M059J (cell line): Measurements from ENCODE around the gene KCTD10. TPM values are rescaled to one million over a fixed set of nuclear protein-coding genes. Genes with fewer than 3 reads are reported as not detected.
"Not testable (repeated sequence)": the region's sequence is repeated elsewhere in the genome, so short reads cannot be mapped to it uniquely, and the experiment has no call there.

Experiments used
- DNase-seq: peaks from one replicate; pipeline ENCODE4 v3.0.0-alpha.2; 2012; ENCODE audit warnings: low read depth
- total RNA-seq: library from RNA; depleted of rRNA; stranded (reverse); fragments of >200 nt; shearing (Covaris generic); gene quantifications from 2 replicates; pipeline ENCODE4 v1.2.3, GENCODE V29; 2014; rRNA removed

The KCTD10 gene
- total RNA-seq, 1 experiment from 2014 or later = 37.9 TPM

DNA sequence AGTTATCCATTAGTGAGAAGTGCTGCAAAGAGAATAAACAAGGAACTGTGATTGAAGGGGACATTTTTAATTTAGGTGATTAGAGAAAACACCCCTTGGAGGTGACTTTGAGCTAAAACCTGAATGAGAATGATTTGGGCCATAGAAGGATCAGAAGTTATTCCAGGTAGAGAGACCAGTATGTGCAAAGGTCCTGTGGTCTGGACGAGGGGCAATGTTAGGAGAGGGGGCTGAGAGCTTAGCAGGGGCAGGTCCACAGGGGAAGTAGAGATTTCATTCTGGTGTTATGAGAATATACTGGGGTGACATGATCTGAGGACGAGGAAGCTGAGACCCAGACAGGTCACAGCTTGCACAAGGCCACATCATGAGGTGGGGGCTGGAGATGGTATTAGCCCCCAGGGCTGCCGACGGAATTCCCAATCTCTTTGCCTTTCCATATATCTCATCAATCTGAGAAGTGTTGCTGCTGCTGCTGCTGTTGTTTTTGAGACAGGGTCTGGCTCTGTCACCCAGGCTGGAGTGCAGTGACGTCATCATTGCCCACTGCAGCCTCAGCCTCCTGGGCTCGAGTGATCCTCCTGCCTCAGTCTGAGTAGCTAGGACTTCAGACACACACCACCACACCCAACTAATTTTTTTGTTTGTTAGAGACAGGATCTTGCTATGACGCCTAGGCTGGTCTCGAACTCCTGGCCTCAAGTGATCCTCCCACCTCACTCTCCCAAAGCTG, 55.6 kb downstream of the KCTD10 start:
- no peak for DNase-seq

DNA sequence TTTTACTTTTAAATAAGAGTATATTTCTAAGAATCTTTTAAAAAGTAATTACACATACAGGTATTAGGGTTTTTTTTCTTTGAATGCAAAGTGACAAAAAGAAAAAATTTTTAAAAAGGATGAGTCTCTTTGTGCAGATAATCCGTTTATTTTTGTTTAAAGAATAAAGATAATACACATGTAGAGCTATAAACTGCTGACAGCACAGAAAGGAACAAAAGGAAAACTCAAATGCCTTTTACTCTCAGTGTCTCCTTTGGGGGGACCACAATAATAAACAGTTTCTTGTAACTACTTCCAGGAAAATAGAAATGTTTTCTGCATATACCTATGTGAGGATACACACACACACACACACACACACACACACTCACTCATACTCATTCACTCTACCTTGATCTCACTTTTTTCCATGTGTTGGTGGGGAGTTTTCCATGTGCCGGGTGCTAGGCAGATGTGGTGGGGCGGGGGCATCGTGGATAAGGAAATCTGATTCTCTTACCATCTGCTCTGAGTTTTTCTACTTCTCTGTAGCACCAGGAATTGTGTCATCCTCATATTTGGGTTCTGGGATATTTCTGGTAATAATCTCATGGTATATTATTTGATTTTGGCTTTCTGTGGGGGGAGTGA, 58.1 kb downstream of the KCTD10 start:
- no peak for DNase-seq

DNA sequence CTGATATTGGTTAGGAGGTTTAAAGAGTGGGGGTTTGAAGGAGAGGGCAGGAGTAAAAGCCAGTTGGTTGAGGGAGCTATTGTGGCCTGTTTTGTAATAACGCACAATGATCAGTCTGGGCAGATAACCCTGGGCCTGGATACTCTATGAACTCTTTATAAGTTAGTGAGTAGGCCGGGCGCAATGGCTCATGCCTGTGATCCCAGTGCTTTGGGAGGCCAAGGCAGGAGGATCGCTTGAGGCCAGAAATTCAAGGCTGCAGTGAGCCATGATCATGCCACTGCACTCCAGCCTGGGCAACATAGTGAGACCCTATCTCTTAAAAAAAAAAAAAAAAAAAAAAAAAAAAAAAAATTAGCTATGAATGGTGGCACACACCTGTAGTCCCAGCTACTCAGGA, 71.0 kb downstream of the KCTD10 start:
- not testable (repeated sequence) for DNase-seq

DNA sequence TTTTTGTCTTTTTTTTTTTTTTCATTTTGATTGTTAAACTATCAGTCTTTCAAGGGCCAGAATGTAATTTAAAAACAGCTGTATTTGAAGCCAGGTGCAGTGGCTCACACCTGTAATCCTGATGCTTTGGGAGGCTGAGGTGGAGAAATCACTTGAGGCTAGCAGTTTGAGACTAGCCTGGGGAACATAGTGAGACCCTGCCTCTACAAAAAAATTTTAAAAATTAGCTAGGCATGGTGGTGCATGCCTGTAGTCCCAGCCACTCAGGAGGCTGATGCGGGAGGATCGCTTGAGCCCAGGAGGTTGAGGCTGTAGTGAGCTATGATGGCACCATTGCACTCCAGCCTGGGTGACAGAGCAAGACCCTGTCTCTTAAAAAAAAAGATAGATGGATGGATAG, 72.3 kb downstream of the KCTD10 start:
- not testable (repeated sequence) for DNase-seq

Other genes with a start within 250 kb of the KCTD10 start
- not detected in 2 replicates for gene FOXN4, start 168.0 kb downstream of the KCTD10 start, total RNA-seq
- gene MYO1H, start 129.4 kb downstream of the KCTD10 start, total RNA-seq = not detected in 2 replicates
- gene UBE3B, start 334 bp upstream of the KCTD10 start, total RNA-seq = 22.0 and 28.5 TPM in 2 replicates
- 36.0 and 40.1 TPM in 2 replicates for gene MMAB, start 96.2 kb upstream of the KCTD10 start, total RNA-seq
- gene MVK, start 96.5 kb upstream of the KCTD10 start, total RNA-seq = 22.4 and 30.6 TPM in 2 replicates
- gene FAM222A, start 236.5 kb upstream of the KCTD10 start, total RNA-seq = 0.89 and 2.1 TPM in 2 replicates